Liver (tissue), 3 donors: Measurements from ENCODE around the gene OR2A7.
"Not testable (repeated sequence)": the region's sequence is repeated elsewhere in the genome, so short reads cannot be mapped to it uniquely, and the experiment has no call there.

Experiments
- JUND ChIP-seq, 2 donors: IDR thresholded peaks; 2 replicates each; pipeline ENCODE4 v1.6.1; 2016; ENCODE audit warnings: antibody characterized with exemption in 2 of 2
- TAF1 ChIP-seq: conservative IDR thresholded peaks from 2 replicates; pipeline ENCODE4 v1.6.1; 2016; ENCODE audit warnings: antibody characterized with exemption, mild to moderate bottlenecking
- TF ChIP-seq, protein P1 (sequence below): fragments of 150-350 bp; IDR thresholded peaks from 2 replicates; pipeline ENCODE4 v1.5.1; 2017; ENCODE audit warnings: improper control_type of control experiment, low read depth, low read length; ENCODE audit not compliant: missing input control
- donor health status: healthy.
- donor health status: healthy.

DNA sequence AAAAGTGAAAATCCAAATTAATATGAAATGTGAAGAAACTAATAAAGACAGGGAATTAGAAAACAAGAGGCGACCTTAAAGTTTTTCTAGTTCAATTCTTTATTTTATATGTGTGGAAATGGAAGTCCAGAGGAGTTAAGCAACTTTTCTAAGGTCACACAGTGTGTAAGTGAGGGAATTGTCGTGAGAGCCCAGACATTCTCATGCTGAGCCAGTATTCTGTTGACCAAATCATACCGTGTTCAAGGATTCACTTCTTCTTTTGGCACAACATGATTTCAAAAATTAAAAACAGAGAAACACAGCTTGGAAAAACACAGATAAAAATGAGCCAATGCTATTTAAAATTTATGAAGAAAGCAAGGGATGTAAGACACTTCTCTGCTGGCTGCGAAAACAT, 37.7 kb downstream of the OR2A7 start:
- TF ChIP-seq, protein P1, sequence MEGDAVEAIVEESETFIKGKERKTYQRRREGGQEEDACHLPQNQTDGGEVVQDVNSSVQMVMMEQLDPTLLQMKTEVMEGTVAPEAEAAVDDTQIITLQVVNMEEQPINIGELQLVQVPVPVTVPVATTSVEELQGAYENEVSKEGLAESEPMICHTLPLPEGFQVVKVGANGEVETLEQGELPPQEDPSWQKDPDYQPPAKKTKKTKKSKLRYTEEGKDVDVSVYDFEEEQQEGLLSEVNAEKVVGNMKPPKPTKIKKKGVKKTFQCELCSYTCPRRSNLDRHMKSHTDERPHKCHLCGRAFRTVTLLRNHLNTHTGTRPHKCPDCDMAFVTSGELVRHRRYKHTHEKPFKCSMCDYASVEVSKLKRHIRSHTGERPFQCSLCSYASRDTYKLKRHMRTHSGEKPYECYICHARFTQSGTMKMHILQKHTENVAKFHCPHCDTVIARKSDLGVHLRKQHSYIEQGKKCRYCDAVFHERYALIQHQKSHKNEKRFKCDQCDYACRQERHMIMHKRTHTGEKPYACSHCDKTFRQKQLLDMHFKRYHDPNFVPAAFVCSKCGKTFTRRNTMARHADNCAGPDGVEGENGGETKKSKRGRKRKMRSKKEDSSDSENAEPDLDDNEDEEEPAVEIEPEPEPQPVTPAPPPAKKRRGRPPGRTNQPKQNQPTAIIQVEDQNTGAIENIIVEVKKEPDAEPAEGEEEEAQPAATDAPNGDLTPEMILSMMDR, result not testable (repeated sequence)
- not testable (repeated sequence) for TF ChIP-seq TAF1; JUND (IDR thresholded peaks at IDR 0.05)
